Neutrophil (primary cell): ENCODE measurements around the gene ARHGEF4.

Experiments used
- H3K27ac ChIP-seq: fragments of 200-600 bp; sonication (generic); 2 replicates; pipeline ENCODE4 v1.5.1; 2016; ENCODE audit warnings: mild to moderate bottlenecking, moderate library complexity
- H3K27me3 ChIP-seq: fragments of 200-600 bp; sonication (generic); 2 replicates; pipeline ENCODE4 v1.6.0; 2016; ENCODE audit warnings: mild to moderate bottlenecking
- H3K36me3 ChIP-seq: fragments of 200-600 bp; sonication (generic); 2 replicates; pipeline ENCODE4 v1.5.1; 2017
- H3K4me1 ChIP-seq, 2 experiments: fragments of 200-600 bp in 1 of 2; sonication (generic) in 1 of 2; 1 replicate in 1 of 2; 2 replicates in 1 of 2; pipeline versions ENCODE4 v1.5.1 to v1.6.1; 2013 to 2016; ENCODE audit warnings: low read depth in 1 of 2, low read length in 1 of 2, mild to moderate bottlenecking in 1 of 2, moderate library complexity in 1 of 2; ENCODE audit not compliant: control insufficient read depth in 1 of 2, insufficient read depth in 1 of 2
- H3K4me3 ChIP-seq, 2 experiments: fragments of 200-600 bp in 1 of 2; sonication (generic) in 1 of 2; 1 replicate in 1 of 2; 2 replicates in 1 of 2; pipeline ENCODE4 v1.5.1; 2013 to 2016; ENCODE audit warnings: low read depth in 1 of 2, low read length in 1 of 2, mild to moderate bottlenecking in 1 of 2, moderate library complexity in 1 of 2
- H3K9me3 ChIP-seq: fragments of 200-600 bp; sonication (generic); 2 replicates; pipeline ENCODE4 v1.5.1; 2016
- CTCF ChIP-seq: fragments of 200-600 bp; sonication (generic); IDR thresholded peaks from 2 replicates; pipeline ENCODE4 v1.5.1; 2016; ENCODE audit warnings: antibody characterized with exemption

ARHGEF4 gene

DNA sequence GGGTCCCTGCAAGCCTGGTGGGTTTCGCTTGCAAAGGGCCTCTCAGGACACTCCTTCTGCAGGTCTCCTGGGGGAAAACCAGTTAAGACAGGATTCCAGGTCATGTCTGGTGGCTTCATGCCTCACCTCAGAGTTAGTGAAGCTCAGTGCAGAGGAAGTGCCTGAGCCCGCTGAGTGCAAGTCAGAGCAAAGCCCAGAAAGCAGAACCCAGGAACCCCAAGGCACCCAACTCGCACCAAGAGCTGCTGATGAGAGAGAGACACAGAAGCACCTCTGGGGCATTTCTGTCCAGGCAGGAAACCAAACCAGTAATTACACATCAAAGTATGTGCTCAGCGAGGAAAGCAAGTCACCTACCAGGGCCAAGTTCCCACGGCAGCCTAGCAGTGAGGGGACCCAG lies 78.4 kb downstream of the ARHGEF4 start:
- no peak for TF ChIP-seq CTCF
- no peak overlapping the region for H3K27ac ChIP-seq
- no peaks in the 10 kb centered on the region for H3K9me3 ChIP-seq
- no peaks in the 10 kb centered on the region for H3K4me1 ChIP-seq
- H3K27me3 ChIP-seq = peaks cover 70% of the 10 kb centered on the region
- H3K4me3 ChIP-seq = no peak overlapping the region
- no peaks in the 10 kb centered on the region for H3K36me3 ChIP-seq

DNA sequence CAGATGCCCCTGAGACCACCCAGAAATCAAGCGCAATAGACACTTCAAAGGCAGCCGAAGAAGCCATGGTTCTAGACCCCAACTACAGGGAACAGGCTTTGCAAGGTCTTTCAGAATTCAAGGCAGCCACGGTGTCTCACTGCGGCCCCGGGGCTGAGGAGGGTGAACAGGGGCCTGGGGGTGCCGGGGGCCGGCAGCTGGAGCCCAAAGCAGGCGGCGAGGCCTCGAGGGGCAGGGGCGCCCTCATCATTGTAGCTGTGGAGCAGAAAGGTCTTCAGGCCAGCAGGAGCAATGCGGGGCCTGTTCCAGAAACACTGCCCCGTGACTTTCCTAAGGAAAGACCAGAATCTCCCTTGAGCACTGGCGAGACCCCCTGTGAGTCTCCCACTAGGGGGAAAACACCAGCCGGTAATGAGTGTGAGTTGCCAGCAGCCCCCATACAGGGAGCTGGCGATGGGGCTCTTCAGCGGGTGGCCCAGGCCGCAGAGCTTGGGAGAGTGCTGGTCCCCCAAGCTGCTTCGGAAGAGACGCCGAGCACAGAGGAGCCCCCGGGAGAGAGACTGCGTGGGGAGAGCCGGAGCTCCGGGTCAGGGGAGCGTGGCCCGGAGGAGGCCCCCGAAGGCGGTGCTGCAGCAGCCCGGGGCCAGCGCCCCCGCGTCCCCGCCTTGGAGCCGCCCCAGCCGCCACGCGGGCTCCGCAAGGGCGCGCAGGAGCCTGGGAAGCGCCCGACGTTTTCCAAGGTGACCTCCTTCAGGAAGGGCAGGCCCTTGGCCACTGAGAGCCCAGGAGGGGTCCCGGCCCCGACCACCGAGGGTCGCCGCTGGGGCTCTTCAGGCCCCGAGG lies 79.1 kb downstream of the ARHGEF4 start:
- Histone ChIP-seq H3K9me3 (no peaks in the 10 kb centered on the region), H3K36me3 (no peaks in the 10 kb centered on the region), H3K4me3 (no peak overlapping the region), H3K27ac (no peak overlapping the region), H3K4me1 (no peaks in the 10 kb centered on the region), H3K27me3 (peaks cover 70% of the 10 kb centered on the region)
- TF ChIP-seq CTCF = no peak

GRCh38 chr2:130916438-130916705 lies 79.7 kb downstream of the ARHGEF4 start:
- no peak overlapping the region for H3K4me3 ChIP-seq
- no peak overlapping the region for H3K27ac ChIP-seq
- no peaks in the 10 kb centered on the region for H3K4me1 ChIP-seq
- no peak for TF ChIP-seq CTCF
- H3K36me3 ChIP-seq = no peaks in the 10 kb centered on the region
- peaks cover 70% of the 10 kb centered on the region for H3K27me3 ChIP-seq
- no peaks in the 10 kb centered on the region for H3K9me3 ChIP-seq

DNA sequence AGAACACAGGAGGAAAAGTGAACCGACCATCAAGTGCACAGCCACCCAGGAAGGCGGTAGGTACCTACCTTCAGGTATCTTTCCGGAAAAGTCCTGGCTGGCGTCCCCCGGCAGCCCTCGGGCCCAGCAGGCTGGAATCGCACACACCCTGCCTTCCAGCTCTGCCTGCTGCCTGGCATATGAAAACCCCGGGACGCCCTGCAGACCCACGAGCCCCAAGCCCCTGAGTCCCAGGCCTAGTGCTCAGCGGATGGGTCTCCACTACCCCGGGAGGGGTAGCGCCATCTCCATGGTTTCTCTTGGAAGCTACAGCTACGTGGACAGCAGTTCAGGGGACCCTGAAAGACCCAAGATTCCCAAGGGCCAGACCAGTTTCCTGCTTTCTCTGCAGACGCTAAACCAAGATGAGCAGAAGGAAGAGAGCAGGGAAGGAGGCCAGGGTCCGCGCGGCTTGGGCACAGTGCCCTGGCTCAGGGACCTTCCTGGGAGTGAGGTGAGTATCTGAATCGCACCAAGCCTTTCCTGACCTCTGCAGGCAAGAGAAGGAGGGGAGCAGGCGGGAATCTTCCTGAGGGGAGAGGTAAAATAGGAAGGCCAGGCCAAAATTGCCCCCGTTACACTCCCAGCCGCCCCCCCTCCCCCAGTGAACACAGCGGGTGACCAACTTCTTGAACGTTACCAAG lies 80.4 kb downstream of the ARHGEF4 start:
- Histone ChIP-seq H3K4me1 (no peaks in the 10 kb centered on the region), H3K9me3 (no peaks in the 10 kb centered on the region), H3K4me3 (no peak overlapping the region), H3K27me3 (peaks cover 63% of the 10 kb centered on the region), H3K27ac (no peak overlapping the region), H3K36me3 (no peaks in the 10 kb centered on the region)
- no peak for TF ChIP-seq CTCF

GRCh38 chr2:130918393-130918792 lies 81.7 kb downstream of the ARHGEF4 start:
- H3K9me3 ChIP-seq = no peaks in the 10 kb centered on the region
- no peak overlapping the region for H3K27ac ChIP-seq
- no peak for TF ChIP-seq CTCF
- no peaks in the 10 kb centered on the region for H3K4me1 ChIP-seq
- no peak overlapping the region for H3K4me3 ChIP-seq
- H3K27me3 ChIP-seq = peaks cover 62% of the 10 kb centered on the region
- no peaks in the 10 kb centered on the region for H3K36me3 ChIP-seq
